ENCODE results near the gene OLFML2B. TPM values are rescaled to one million over a fixed set of nuclear protein-coding genes. Genes with fewer than 3 reads are reported as not detected.

OLFML2B gene
- total RNA-seq, 1 donor from 2014 or later, result 1.8 TPM

DNA sequence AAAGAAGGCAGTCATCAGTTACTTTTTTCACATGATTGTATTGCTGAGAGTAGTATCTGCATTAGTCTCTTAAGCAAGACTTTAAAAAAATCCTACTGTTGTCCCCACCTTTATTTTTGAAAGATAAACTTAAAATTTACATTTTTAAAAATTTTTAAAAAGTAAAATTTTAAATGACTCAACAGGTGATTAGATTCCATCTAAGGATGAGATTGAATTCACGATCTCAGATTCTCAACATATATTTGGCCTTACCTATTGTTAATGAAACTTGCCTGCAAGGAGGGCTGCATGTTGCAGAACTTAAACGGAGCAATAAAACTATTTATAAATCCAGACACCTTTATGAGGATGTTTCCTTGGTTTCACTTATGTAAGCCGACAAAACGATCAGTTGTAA, 75.2 kb downstream of the OLFML2B start:
- H3K4me1 Mint-ChIP-seq (ENCODE audit: low read depth), result peaks cover 8% of the 10 kb centered on the region
- peaks cover 8% of the 10 kb centered on the region for H3K36me3 Mint-ChIP-seq (ENCODE audit: insufficient read depth)
- H3K9me3 Mint-ChIP-seq (ENCODE audit: low read depth), result peaks cover 5% of the 10 kb centered on the region
- no peak overlapping the region for H3K27ac Mint-ChIP-seq
- no peak overlapping the region for H3K4me3 Mint-ChIP-seq (ENCODE audit: low read depth)
- no peak for DNase-seq (ENCODE audit: low spot score, unreplicated experiment)
- H3K27me3 Mint-ChIP-seq, result no peaks in the 10 kb centered on the region
- no peak for TF ChIP-seq CTCF (IDR thresholded peaks at IDR 0.05; ENCODE audit: unreplicated experiment)

- Mint-ChIP-seq H3K36me3 (ENCODE audit: insufficient read depth) (peaks cover 11% of the 10 kb centered on the region), H3K4me1 (ENCODE audit: low read depth) (peaks cover 11% of the 10 kb centered on the region), H3K4me3 (ENCODE audit: low read depth) (no peak overlapping the region), H3K27ac (peak overlapping the region; percentile 44), H3K9me3 (ENCODE audit: low read depth) (peaks cover 5% of the 10 kb centered on the region), H3K27me3 (no peaks in the 10 kb centered on the region)
- TF ChIP-seq CTCF (IDR thresholded peaks at IDR 0.05; ENCODE audit: unreplicated experiment), result no peak
- no peak for DNase-seq (ENCODE audit: low spot score, unreplicated experiment)
Measured at GRCh38 chr1:161946071-161946987, 77.3 kb downstream of the OLFML2B start.

- H3K4me3 Mint-ChIP-seq (ENCODE audit: low read depth), result no peak overlapping the region
- peaks cover 5% of the 10 kb centered on the region for H3K9me3 Mint-ChIP-seq (ENCODE audit: low read depth)
- H3K4me1 Mint-ChIP-seq (ENCODE audit: low read depth), result peaks cover 11% of the 10 kb centered on the region
- TF ChIP-seq CTCF (IDR thresholded peaks at IDR 0.05; ENCODE audit: unreplicated experiment), result no peak
- no peaks in the 10 kb centered on the region for H3K27me3 Mint-ChIP-seq
- peak overlapping the region; percentile 44 for H3K27ac Mint-ChIP-seq
- DNase-seq (ENCODE audit: low spot score, unreplicated experiment), result no peak
- H3K36me3 Mint-ChIP-seq (ENCODE audit: insufficient read depth), result peaks cover 11% of the 10 kb centered on the region
Measured at GRCh38 chr1:161945306-161946060, 78.2 kb downstream of the OLFML2B start.

DNA sequence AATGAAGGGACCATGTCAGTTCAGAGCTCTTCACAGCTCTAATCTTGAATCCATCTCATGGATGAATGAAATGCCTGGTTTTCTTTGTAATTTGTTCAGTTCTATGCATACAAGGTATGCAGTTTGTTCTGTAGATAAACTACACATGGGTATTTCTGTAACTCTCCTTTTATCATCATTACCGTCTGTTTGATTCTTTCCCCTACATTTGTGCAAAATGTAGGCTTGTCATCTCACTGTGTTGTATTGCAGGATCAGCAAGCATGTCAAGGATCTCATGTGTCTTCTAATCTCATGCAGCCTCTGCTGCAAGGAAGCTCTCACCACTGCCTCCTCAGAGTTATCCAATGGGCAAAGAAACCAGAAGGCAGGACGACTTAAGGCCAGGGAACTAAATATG, 79.3 kb downstream of the OLFML2B start:
- peaks cover 5% of the 10 kb centered on the region for H3K9me3 Mint-ChIP-seq (ENCODE audit: low read depth)
- TF ChIP-seq CTCF (IDR thresholded peaks at IDR 0.05; ENCODE audit: unreplicated experiment), result no peak
- no peak overlapping the region for H3K27ac Mint-ChIP-seq
- H3K36me3 Mint-ChIP-seq (ENCODE audit: insufficient read depth), result peaks cover 11% of the 10 kb centered on the region
- H3K27me3 Mint-ChIP-seq, result no peaks in the 10 kb centered on the region
- peaks cover 11% of the 10 kb centered on the region for H3K4me1 Mint-ChIP-seq (ENCODE audit: low read depth)
- no peak overlapping the region for H3K4me3 Mint-ChIP-seq (ENCODE audit: low read depth)
- no peak for DNase-seq (ENCODE audit: low spot score, unreplicated experiment)

DNA sequence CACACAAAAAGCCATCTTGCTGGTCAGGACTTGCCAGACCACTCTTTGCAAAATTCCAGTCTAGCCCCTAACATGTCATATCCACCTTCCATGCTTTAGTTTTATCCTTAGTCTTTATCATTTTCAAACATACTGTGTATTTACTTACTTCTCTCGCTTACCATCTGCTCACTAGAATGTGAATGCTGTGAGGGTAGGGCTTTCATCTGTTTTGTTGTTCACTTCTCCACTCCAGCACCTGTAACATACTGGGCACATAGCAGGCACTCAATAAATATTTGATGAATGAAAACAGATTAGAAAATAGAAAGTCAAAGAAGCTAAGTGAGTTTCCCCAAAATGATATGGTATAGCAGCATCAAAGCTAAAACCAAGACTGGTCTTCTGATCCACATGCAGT, 79.9 kb downstream of the OLFML2B start:
- H3K4me1 Mint-ChIP-seq (ENCODE audit: low read depth), result peaks cover 11% of the 10 kb centered on the region
- H3K4me3 Mint-ChIP-seq (ENCODE audit: low read depth), result no peak overlapping the region
- peak overlapping the region; percentile 21 for H3K27ac Mint-ChIP-seq

More for the DNA sequence above, 79.9 kb downstream of the OLFML2B start:
- peaks cover 11% of the 10 kb centered on the region for H3K36me3 Mint-ChIP-seq (ENCODE audit: insufficient read depth)
- no peak for TF ChIP-seq CTCF (IDR thresholded peaks at IDR 0.05; ENCODE audit: unreplicated experiment)
- H3K9me3 Mint-ChIP-seq (ENCODE audit: low read depth), result peaks cover 5% of the 10 kb centered on the region
- H3K27me3 Mint-ChIP-seq, result no peaks in the 10 kb centered on the region
- no peak for DNase-seq (ENCODE audit: low spot score, unreplicated experiment)
